ENCODE results near the gene PAK4. TPM values are rescaled to one million over a fixed set of nuclear protein-coding genes. Genes with fewer than 3 reads are reported as not detected.

PAK4 gene
- total RNA-seq, 2 donors from 2014 or later, result 85.0 to 96.9 TPM

DNA sequence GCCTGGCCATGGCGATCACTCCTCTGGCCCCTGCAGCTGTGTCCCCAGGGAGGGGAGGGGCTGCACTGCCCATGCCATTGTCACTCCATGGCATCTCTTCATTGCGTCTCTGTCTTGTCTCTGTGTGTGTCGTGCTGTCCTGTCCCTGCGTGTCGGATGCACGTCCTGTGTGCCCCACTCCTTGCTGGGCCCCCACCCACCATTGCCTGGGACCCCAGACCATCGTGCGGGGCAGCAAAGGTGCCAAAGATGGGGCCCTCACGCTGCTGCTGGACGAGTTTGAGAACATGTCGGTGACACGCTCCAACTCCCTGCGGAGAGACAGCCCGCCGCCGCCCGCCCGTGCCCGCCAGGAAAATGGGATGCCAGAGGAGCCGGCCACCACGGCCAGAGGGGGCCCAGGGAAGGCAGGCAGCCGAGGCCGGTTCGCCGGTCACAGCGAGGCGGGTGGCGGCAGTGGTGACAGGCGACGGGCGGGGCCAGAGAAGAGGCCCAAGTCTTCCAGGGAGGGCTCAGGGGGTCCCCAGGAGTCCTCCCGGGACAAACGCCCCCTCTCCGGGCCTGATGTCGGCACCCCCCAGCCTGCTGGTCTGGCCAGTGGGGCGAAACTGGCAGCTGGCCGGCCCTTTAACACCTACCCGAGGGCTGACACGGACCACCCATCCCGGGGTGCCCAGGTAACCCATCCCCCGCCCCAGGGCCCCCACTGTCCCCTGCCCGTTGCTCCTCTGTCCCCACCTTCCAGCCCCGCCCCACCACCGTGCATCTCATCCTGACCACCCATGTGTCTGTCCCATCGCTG, 47.3 kb downstream of the PAK4 start:
- intact Hi-C loops (cut with DNase I, micrococcal nuclease), result no loop called here
- ATAC-seq, result no peak
- DNase-seq, result no peak

DNA sequence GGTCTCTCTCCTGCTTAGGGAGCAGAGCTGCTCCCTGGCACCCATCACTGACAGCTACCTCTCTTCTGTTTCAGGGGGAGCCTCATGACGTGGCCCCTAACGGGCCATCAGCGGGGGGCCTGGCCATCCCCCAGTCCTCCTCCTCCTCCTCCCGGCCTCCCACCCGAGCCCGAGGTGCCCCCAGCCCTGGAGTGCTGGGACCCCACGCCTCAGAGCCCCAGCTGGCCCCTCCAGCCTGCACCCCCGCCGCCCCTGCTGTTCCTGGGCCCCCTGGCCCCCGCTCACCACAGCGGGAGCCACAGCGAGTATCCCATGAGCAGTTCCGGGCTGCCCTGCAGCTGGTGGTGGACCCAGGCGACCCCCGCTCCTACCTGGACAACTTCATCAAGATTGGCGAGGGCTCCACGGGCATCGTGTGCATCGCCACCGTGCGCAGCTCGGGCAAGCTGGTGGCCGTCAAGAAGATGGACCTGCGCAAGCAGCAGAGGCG, 48.0 kb downstream of the PAK4 start:
- intact Hi-C loops (cut with DNase I, micrococcal nuclease), result no loop called here
- ATAC-seq (no peak), DNase-seq (no peak)

DNA sequence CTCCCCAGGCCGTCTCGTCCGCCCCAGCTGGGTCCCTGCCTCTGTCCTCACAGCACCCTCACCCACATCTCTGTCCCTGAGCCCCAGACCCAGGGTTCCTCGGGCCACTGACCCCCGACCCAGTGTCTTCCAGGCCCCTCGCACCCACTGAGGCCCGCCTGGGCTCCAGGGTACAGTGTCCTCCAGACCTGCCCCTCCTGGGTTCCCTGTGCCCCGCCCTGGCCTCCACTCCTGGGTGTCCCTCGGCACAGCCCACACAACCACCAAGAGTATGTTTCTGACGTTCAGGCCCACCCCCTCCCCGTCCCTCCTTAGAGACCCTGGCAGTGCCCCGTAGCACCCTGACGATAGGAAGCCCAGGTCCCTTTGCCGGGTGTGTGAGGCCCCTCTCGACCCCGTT, 48.6 kb downstream of the PAK4 start:
- intact Hi-C loops (cut with DNase I, micrococcal nuclease), result no loop called here
- ATAC-seq (no peak), DNase-seq (no peak)

DNA sequence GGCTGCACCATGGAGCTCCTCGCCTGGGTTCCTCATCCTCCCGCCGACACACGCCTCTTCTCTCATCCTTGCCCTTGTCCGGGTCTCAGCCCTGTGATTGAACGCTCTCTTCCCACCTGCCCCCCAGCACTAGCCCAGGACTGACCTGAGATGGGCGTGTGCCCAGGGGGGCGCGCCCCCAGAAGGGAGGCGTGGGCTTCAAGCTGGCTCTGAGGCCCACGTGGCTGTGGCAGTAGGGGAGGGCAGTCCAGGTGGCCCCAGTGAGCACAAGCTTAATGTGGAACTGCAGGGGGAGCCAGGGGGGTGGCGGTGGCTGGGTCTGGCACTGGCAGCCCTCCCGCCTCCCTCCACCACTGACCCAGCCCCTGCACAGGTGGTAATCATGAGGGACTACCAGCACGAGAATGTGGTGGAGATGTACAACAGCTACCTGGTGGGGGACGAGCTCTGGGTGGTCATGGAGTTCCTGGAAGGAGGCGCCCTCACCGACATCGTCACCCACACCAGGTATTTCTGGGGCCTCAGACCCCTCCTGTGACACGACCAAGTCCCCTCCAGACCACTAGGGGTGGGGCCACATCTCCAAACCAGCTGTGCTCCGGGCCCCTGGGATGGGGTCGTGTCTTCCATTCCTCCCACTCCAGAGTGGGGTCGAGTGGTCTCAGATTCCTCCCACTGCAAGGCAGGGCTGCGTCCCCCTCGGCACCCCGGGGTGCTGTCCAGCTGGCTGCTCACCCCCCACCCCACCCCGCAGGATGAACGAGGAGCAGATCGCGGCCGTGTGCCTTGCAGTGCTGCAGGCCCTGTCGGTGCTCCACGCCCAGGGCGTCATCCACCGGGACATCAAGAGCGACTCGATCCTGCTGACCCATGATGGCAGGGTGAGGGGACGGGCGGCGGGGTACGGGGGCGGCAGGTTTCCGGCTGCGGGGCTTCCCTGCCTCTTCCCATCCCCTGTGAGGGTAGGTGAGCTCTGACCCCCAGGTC, 49.3 kb downstream of the PAK4 start:
- no peak for DNase-seq
- ATAC-seq, result no peak
- intact Hi-C loops (cut with DNase I, micrococcal nuclease), result no loop called here

DNA sequence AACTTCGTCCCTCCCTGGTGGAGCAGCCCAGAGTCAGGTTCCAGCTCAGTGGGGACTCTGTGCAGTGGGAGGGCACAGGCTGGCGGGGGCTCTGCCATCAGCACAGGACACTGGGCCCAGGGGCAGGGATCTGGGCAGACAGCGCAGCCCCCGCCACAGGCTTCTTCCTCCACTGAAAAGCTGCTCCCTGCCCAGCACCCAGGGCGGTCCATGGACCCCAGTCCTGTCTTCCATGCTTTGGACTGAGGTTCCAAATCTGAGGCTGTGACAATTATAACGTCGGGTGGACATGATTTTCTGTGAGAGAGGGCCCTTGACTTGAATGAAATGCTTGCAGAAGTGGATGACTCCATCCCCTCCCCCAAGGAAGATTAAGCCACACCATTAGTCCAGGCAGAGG, 50.0 kb downstream of the PAK4 start:
- DNase-seq, result no peak
- intact Hi-C loops (cut with DNase I, micrococcal nuclease), result no loop called here
- no peak for ATAC-seq

DNA sequence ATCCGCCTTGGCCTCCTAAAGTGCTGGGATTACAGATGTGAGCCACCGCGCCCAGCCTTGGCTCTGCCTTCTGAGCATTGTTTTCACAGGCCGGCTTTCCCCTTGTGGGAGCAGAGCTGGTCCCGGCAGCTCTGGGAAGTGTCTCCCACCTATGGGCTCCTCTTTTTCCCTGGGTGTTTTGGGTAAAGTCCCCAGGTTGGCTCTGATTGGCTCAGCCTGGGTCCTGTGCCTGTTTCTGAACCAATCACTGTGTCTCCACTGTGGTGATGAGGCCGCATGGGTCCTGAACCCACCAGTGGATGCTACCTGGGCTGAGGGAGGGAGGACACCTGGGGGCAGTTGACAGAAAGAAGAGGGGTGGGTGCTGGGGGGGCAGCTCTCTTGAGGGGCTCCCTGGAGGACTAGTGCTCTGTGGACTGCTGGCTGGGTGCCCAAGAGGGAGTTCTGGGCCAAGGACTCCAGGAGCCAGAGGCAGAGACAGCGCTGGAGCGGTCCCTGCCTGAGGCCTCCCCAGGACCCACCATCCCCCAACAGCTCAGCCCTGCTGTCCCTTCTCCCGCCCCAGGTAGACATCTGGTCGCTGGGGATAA, 51.6 kb downstream of the PAK4 start:
- intact Hi-C loops (cut with DNase I, micrococcal nuclease), result no loop called here
- DNase-seq, result no peak
- ATAC-seq, result no peak

DNA sequence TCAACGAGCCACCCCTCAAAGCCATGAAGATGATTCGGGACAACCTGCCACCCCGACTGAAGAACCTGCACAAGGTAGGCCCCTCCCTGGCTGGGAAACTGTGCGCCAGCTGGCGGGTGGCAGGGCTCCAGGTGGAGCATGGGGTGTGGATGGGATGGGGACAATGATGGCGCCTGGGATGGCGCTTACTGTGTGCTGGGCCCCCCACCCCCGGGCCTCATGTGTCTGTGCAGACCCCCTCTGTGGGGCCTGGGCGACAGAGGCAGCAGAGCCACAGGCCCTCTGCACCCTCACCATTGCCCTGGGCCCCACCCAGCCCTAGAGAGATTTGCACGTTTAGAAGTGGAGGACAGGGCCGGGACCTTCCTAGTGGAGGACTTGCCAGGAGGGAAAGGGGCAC, 52.1 kb downstream of the PAK4 start:
- no peak for ATAC-seq
- no peak for DNase-seq
- intact Hi-C loops (cut with DNase I, micrococcal nuclease), result no loop called here

DNA sequence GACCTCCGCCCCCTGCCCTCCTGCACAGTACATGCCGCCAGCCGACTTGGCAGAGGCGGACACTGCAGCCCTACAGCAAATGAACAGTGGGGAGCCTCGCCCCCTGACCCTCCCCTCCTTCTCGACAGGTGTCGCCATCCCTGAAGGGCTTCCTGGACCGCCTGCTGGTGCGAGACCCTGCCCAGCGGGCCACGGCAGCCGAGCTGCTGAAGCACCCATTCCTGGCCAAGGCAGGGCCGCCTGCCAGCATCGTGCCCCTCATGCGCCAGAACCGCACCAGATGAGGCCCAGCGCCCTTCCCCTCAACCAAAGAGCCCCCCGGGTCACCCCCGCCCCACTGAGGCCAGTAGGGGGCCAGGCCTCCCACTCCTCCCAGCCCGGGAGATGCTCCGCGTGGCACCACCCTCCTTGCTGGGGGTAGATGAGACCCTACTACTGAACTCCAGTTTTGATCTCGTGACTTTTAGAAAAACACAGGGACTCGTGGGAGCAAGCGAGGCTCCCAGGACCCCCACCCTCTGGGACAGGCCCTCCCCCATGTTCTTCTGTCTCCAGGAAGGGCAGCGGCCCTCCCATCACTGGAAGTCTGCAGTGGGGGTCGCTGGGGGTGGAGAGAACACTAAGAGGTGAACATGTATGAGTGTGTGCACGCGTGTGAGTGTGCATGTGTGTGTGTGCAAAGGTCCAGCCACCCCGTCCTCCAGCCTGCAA, 52.9 kb downstream of the PAK4 start:
- ATAC-seq (no peak), DNase-seq (no peak)
- intact Hi-C loops (cut with DNase I, micrococcal nuclease), result no loop called here

DNA sequence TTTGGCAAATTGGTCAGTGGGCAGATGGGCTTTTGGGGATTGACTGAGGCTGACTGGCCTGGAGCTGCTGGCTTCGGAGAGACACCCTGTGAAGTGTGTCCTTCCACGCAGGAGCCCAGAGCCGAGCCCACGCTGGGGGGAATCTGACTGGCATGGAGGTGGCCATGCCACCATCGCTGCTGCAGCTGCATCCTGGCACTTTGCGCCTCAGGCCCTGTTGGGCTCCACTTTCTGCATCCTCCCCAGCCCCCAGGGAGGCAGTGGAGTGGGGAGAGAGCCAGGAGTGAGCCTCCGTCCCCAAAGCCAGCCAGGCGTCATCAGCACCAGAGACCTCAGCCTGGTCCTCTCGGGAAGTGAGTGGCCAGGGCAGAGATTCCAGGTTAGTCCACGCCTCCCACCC, 54.2 kb downstream of the PAK4 start:
- DNase-seq (no peak), ATAC-seq (peak; percentile 2)
- intact Hi-C loops (cut with DNase I, micrococcal nuclease), result no loop called here

DNA sequence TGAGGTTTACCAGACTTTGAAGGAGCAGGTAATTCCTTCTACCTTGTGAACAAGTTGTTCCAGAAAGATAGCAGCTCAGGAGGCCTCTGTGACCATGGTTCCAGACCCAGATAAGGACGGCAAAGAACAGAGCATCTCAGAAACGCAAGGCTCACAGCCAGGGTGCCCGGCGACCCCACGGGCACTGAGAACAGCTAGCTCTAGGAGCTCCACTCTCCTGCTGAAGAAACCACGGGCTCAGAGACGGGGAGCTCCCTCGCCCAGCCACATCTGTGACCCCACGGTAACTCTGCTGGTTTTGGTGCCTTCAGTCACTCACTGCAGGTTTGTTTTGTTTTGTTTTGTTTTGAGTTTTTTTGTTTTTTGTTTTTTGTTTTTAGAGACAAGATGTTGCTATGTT, 55.2 kb downstream of the PAK4 start:
- DNase-seq (no peak), ATAC-seq (no peak)
- intact Hi-C loops (cut with DNase I, micrococcal nuclease), result no loop called here

DNA sequence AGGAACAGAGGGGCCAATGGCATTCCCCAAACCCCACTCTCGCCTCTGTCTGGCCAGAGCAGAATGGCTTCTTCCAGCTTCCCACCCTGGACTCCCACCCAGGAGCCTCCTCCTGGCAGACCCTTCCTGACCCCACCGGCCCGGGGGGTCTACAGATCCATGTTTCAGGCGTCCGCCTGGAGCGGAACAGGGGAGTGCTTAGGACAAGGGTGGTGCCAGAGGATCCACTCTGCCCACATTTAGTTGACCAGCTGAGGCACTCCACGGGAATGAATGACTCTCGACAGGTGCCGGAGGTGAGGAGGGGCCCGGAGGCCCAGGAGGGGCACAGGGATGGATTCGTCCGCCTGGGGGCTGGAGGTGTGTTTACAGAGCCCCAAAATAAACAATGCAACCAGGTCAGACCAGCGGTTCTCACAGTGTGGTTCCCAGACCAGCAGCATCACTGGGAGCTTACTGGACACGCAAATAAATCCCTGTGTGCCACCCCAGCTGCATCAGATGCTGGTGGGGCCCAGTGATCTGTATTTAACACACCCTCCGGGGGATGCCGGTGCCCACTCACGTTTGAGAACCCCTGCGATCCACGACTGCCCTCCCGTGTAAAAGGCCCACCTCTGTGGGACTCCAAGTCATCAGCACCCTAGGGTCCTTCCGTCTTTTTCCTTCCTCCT, 56.1 kb downstream of the PAK4 start:
- intact Hi-C loops (cut with DNase I, micrococcal nuclease), result no loop called here
- peak; percentile 8 for ATAC-seq
- no peak for DNase-seq

DNA sequence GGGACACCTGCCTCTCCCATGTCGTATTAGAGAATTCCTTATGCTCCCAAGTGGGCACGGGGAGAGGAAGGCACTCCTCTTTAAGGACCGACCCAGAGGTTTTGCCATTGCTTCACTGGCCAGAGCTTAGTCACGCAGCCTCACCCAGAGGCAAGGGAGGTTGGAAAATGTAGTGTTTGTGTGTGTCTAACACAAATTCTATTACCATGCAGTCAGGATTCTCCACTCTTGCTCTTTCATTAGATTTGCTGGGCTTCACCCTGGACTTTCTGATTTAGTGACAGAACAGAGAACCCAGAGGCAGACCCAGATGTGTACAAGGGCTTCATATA, 56.6 kb downstream of the PAK4 start:
- no peak for DNase-seq
- no peak for ATAC-seq
- intact Hi-C loops (cut with DNase I, micrococcal nuclease), result no loop called here

DNA sequence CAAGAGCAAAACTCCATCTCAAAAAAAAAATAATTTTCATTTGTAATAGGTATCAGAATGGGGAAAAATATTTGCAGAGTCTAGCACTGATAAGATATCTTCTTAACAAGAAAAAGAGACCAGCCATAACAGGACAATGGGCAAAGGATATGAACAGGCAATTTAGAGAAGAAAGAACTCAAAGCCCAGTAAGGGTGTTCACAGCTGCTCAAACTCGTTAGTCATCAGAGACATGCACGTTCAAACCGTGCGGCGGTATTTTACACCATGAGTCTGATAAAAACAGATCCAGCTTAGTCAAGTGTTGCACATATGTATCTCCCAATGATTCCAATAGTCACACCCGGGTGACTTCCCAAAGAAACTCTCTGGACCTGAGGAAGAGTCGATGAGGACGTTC, 57.5 kb downstream of the PAK4 start:
- intact Hi-C loops (cut with DNase I, micrococcal nuclease), result no loop called here
- no peak for ATAC-seq
- DNase-seq, result no peak

DNA sequence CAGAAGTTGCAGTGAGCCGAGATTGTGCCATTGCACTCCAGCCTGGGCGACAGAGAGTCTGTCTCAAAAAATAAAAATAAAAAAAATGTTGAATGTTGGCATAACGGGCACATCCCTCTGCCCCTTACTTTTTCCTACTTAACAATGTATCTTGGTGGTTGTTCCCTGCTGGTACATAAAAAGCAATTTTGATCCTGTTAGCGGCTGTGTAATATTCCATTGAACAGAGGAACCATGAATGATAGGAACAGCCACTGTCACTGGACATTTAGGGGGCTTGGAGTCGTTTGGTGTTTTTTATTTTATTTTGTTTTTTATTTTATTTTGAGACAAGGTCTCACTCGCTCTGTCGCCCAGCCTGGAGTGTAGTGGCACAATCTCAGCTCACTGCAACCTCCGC, 60.8 kb downstream of the PAK4 start:
- DNase-seq (no peak), ATAC-seq (no peak)
- intact Hi-C loops (cut with DNase I, micrococcal nuclease), result loop anchor here in 1 of 2 donors (5.0 kb wide), 1 partner anchor 64 kb away; no protein-coding TSS in a partner anchor

DNA sequence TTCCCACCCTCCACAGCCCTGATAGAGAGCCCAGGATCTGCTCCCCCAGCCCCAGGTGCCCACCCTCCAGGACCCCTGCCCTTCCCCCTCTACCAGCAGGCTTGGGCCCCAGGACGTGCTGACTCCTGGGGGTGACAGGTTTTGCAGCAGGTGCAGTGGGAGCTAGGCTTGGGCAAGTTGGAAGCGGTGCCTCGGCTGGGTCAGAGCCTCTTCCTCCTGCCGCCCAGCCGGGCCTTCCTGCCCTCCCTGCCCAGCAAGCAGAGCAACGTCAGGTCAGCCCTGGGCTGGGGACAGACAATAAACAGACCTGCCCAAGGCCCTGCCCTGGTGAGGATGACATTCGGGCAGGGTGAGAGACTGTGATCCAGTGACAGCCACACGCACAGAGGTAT, 62.0 kb downstream of the PAK4 start:
- DNase-seq (no peak), ATAC-seq (peak; percentile 37)
- intact Hi-C loops (cut with DNase I, micrococcal nuclease), result loop anchor here in 1 of 2 donors (5.0 kb wide), 1 partner anchor 65 kb away; no protein-coding TSS in a partner anchor

DNA sequence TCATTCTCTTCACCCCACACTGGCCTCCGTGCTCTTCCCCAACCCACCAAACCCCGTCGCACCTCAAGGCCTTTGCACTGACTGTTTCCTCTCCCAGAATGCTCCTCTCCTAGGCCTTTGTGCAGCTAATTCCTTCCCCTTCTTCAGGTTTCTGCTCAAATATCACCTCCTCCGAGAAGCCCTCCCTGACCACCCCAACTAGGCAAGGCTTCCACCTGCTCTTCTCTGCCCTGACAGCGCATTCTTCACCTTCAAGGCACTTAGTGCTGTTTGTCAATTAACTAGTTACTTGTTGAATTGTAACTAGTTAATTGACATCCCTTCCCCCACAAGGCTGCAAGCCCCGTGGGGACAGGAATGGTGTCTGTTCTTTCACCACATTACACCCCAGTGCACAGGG, 63.4 kb downstream of the PAK4 start:
- intact Hi-C loops (cut with DNase I, micrococcal nuclease), result loop anchor here in 1 of 2 donors (5.0 kb wide), 1 partner anchor 67 kb away; no protein-coding TSS in a partner anchor
- DNase-seq (no peak), ATAC-seq (no peak)

DNA sequence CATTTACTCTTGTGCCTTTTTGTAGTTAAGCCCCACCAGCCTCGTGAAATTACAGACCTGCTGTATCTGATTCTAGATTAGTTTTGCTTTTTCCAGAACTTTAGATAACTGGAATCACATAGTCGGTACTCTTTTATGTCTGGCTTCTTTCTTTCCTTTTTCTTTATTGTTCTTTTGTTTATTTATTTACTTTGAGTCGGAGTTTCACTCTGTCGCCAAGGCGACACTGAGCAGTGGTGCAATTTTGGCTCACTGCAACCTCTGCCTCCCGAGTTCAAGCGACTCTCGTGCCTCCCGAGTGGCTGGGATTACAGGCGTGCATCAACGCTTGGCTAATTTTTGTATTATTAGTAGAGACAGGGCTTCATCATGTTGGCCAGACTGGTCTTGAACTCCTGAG, 65.2 kb downstream of the PAK4 start:
- intact Hi-C loops (cut with DNase I, micrococcal nuclease), result no loop called here
- ATAC-seq, result no peak
- no peak for DNase-seq

DNA sequence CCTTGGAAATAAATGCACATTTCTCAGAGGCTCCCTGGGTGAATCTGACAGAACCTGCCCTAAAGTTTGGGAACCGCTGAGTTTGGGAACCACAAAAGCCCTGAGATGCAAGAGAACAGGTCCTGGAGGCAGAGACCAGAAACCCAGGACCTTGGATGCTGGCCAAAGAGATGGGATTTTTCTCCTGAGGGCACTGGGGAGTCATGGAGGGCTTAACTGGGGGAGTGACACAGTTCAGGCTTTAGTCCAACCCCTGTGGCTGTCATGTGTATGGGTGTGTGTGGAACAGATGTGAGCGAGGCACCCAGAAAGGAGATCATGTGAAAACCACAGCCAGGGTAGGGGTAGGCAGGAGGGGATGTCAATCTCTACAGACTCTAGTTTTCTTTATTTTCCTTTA, 67.3 kb downstream of the PAK4 start:
- no peak for DNase-seq
- intact Hi-C loops (cut with DNase I, micrococcal nuclease), result no loop called here
- ATAC-seq, result no peak
